Measurements from ENCODE around the gene FUT7. TPM values are rescaled to one million over a fixed set of nuclear protein-coding genes. Genes with fewer than 3 reads are reported as not detected.

The FUT7 gene
- total RNA-seq, 1 experiment from 2014 or later, result not detected

- no peaks in the 10 kb centered on the region for H3K27me3 ChIP-seq (ENCODE audit: insufficient read depth, low read length)
- H4K20me1 ChIP-seq (ENCODE audit: control insufficient read depth, insufficient read depth, insufficient read length), result no peaks in the 10 kb centered on the region
Measured at GRCh38 chr9:137021979-137022661, 9.8 kb downstream of the FUT7 start.

More at GRCh38 chr9:137021979-137022661, 9.8 kb downstream of the FUT7 start:
- no peak for TF ChIP-seq CTCF (conservative IDR thresholded peaks at IDR 0.05)
- no peak overlapping the region for H3K4me2 ChIP-seq (ENCODE audit: insufficient read depth, insufficient read length, low read length)
- WGBS (ENCODE audit: extremely low coverage, insufficient read length, low lambda C conversion rate), result no CpG with 5 or more reads among the region's 30 CpGs
- H3K27me3 Mint-ChIP-seq (ENCODE audit: low read depth), result peaks cover 8% of the 10 kb centered on the region
- H4K8ac ChIP-seq (replicated peaks; ENCODE audit: insufficient read length, low read depth, low read length), result no peak overlapping the region
- peak overlapping the region in 1 of 2 experiments; percentile 38; a peak in 1 of 5 replicates for H3K4me3 Mint-ChIP-seq
- H2BK120ac ChIP-seq (ENCODE audit: low read depth, low read length, poor library complexity, severe bottlenecking), result no peak overlapping the region
- H2AK5ac ChIP-seq (ENCODE audit: insufficient read length, low read length), result no peak overlapping the region
- H3K36me3 Mint-ChIP-seq (ENCODE audit: insufficient read depth in 1 of 3, low read depth in 3 of 3), result peaks cover 0 to 2% (median under 1%) of the 10 kb centered on the region in 3 experiments; a peak in 3 of 7 replicates
- no peak overlapping the region for H3K27ac ChIP-seq (ENCODE audit: insufficient read length, low read depth, low read length)
- no peak overlapping the region for H3K23ac ChIP-seq (ENCODE audit: insufficient read length, low read depth, low read length)
- no peaks in the 10 kb centered on the region for H3K9me3 Mint-ChIP-seq
- no peak overlapping the region for H3K14ac ChIP-seq (ENCODE audit: insufficient read depth, low read length)
- H2BK15ac ChIP-seq (ENCODE audit: low read depth, low read length), result no peak overlapping the region
- no peak overlapping the region for H2BK5ac ChIP-seq (ENCODE audit: insufficient read length, low read length)
- H3K18ac ChIP-seq (ENCODE audit: insufficient read length, low read depth, low read length), result no peak overlapping the region
- peak; percentile 98 for DNase-seq
- H3K4me1 Mint-ChIP-seq, result peaks cover 2 to 10% of the 10 kb centered on the region in 2 experiments; a peak in 3 of 4 replicates
- no peaks in the 10 kb centered on the region for H3K79me2 ChIP-seq (ENCODE audit: insufficient read depth, low read length)
- H2AFZ ChIP-seq (ENCODE audit: low read length), result no peak overlapping the region
- no peaks in the 10 kb centered on the region for H3K79me1 ChIP-seq (ENCODE audit: insufficient read depth, low read depth, low read length, poor library complexity, severe bottlenecking)
- H3K9ac ChIP-seq (ENCODE audit: extremely low read depth, insufficient read length, low read length), result no peak overlapping the region
- H3K4ac ChIP-seq (ENCODE audit: low read depth, low read length), result no peak overlapping the region
- H3K4me1 ChIP-seq (ENCODE audit: insufficient read depth, low read length), result no peaks in the 10 kb centered on the region
- no peak overlapping the region for H2BK12ac ChIP-seq (ENCODE audit: insufficient read length, low read depth, low read length)
- peaks cover under 1% of the 10 kb centered on the region for H3K23me2 ChIP-seq (ENCODE audit: insufficient read length, low read depth, low read length, poor library complexity, severe bottlenecking)
- H3T11ph ChIP-seq (ENCODE audit: low read length), result no peak overlapping the region
- no peak overlapping the region for H3K27ac Mint-ChIP-seq
- no peak overlapping the region for H2BK20ac ChIP-seq (ENCODE audit: low read depth, low read length, poor library complexity, severe bottlenecking)
- no peak overlapping the region for H4K5ac ChIP-seq (ENCODE audit: insufficient read length, low read depth, low read length)
- H3K56ac ChIP-seq (ENCODE audit: insufficient read length, low read depth, low read length), result no peak overlapping the region
- no peak overlapping the region for H4K91ac ChIP-seq (ENCODE audit: insufficient read length, low read depth, low read length)
- no peaks in the 10 kb centered on the region for H3K9me3 ChIP-seq (ENCODE audit: control insufficient read depth, low read depth, low read length)

Measured in H9 (cell line).